Stimulated activated CD8-positive, alpha-beta memory T cell treated with anti-CD3 and anti-CD28 coated beads, Interleukin-12 subunit alpha, Interleukin-12 subunit beta, amount 100 ng/mL, for 24 hours (primary cell): ENCODE measurements around the gene RASA4B.

Source experiments
- DNase-seq: peaks from one replicate; pipeline ENCODE4 v3.0.0-alpha.2; 2020; ENCODE audit errors: extremely low read depth

Gene RASA4B

DNA sequence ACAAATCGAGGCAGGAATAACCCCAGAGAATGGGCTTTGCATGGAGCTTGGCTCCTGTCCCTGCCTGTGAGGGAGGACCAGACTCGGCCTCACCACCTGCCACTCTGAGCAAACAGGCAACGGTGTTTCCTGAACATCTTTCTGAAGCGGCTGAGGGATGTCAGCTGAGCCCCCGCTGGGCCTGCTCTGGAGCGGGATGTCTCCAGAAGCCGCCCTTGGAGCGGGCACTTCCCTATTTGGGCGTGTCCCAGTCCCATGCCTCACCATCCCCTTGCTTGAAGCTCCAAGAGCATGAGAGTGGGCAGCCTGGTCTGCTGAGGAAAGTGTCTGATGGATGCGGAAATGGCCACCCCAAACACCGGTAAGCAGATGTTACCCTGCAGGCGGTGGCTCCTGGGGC is 63.1 kb downstream of the RASA4B start:
- DNase-seq: no peak

DNA sequence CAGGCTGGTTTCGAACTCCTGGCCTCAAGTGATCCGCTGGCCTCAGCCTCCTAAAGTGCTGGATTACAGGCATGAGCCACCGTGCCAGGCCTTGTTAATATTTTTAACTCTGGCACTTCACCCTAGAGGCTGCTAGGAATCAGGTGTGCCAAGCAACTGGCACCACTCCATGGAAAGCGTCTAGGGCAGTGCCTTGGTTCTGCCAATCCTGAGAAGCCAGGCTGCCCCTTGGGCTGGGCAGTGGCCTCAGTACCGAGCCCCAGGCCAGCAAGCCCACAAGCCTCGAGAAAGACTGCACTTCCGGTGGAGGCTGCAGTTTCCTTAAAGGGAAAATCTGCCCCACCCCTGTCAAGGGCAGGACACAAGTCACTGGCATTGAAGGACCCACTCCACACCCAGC is 64.3 kb downstream of the RASA4B start:
- DNase-seq: no peak

DNA sequence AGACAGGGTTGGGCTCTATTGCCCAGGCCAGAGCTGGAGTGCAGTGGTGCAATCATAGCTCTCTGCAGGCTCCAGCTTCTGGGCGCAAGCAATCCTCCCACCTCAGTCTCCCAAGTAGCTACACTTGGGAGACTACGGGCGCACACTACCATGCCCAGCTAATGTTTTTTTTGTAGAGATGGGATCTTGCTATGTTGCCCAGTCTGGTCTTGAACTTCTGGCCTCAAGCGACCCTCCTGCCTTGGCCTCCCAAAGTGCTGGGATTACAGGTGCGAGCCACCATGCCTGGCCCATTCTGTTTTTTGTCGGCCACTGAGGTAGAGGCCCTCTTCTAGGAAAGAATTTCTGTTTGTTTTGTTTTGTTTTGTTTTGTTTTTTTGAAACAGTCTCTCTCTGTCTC is 65.1 kb downstream of the RASA4B start:
- DNase-seq: no peak

DNA sequence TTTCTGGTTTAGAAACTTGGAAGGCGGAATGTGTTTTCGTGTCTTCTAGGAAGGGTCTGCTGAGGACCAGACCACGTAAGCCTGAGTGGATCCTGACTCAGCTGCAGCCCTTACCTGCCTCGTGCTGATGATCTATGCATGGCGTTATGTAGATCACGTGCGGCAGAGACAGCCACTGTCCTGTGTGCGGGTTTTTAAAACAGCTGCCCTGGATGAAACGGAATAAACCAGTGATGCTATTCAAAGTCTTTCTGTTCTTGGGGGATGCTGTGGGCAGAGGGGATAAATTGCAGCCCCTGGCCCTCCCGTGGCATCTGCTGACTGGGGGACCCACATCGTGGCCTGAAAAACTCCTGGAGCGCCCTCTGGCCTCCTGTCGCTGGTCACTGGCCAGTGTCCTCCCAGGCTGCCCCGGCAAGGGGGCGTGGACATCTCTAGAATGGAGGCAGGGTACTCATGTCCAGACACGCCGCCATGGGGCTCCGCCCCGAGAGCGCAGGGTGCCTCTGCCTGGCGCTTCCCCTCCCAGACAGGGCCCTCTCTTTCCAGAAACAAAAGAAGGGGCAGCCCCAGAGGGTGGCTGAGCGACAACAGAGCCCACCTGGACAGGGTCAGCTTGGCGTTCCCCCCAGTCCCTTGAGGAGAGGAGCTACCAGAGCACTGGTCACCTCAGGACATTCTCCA is 66.1 kb downstream of the RASA4B start:
- DNase-seq: no peak

DNA sequence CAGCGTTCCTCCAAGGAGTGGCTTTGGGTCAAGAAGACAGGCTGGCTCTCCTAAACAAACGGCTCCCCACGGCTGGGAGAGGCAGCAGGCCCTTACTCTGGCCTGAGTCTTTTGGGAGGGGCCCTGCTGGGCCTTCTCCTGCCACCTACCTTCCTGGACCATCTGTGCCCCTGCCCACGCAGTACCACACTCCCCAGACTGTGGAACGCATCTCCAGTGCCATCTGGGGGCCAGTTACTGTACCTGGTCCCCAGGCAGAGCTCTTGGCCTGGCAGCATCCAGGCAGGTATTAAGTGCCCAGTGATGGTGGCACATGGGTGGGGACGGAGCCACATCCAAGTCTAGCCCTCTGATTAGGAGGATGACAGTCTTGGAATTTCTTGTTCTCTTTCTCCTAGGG is 67.3 kb downstream of the RASA4B start:
- DNase-seq: no peak

DNA sequence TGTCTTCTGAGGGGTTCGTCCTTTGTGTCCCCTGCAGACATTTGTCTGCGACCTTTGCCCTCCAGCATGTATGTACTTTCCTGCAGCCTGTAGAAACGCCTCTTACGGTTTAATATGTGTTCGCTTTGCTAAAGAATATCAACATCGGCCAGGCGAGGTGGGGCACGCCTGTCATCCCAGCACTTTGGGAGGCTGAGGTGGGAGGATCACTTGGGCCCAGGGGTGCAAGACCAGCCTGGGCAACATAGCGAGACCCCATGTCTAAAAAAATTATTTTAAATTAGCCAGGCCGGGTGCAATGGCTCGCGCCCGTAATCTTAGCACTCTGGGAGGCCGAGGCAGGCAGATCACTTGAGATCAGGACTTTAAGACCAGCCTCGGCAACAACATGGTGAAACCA is 68.4 kb downstream of the RASA4B start:
- DNase-seq: no peak

DNA sequence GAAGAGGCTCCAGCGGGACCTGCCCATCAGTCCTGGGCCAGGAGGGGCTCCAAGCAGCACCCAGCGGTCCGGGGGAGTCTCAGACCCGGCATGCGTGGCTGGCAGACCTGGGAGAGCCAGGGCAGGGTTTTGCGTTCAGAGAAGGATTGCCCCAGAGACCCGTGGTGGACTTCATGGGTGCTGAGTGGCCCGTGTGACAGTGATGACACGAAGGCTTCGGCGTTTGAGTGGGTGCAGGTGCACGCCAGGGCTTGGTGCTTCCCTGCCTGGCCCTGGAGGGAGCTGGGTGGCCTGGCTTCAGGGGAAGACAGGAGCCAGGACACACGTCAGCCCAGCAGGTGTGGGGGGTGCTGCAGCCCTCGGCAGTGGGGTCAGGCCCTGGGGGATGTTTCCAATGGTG is 70.3 kb downstream of the RASA4B start:
- no peak for DNase-seq

DNA sequence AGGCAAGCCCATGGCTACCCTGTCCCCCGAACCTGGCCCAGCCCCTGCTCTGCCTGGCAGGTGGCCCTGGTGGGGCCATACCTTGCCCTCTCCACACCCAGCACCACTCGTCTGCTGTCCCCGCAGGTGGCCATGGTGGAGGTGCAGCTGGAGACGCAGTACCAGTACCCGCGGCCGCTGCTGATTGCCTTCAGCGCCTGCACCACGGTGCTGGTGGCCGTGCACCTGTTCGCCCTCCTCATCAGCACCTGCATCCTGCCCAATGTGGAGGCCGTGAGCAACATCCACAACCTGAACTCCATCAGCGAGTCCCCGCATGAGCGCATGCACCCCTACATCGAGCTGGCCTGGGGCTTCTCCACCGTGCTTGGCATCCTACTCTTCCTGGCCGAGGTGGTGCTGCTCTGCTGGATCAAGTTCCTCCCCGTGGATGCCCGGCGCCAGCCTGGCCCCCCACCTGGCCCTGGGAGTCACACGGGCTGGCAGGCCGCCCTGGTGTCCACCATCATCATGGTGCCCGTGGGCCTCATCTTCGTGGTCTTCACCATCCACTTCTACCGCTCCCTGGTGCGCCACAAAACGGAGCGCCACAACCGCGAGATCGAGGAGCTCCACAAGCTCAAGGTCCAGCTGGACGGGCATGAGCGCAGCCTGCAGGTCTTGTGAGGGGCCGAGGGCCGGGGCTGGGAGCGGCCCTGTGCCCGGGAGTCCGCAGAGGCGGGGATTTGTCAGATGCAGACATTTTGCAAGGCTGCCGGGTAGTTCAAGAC is 71.0 kb downstream of the RASA4B start:
- no peak for DNase-seq

DNA sequence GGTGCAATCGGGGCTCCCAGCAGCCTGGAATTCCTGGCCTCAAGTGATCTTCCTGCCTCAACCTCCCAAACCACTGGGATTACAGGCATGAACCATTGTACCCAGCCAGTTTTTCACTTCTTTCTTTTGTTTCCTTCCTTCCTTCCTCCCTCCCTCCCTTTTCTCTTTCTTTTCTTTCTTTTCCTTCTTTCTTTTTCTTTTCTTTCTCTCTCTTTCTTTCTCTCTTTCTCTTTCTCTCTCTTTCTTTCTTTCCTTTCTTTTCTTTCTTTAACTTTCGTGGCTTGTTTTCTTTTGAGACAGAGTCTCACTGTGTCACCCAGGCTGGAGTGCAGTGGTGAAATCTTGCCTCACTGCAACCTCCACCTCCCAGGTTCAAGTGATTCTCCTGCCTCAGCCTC is 71.9 kb downstream of the RASA4B start:
- no peak for DNase-seq

DNA sequence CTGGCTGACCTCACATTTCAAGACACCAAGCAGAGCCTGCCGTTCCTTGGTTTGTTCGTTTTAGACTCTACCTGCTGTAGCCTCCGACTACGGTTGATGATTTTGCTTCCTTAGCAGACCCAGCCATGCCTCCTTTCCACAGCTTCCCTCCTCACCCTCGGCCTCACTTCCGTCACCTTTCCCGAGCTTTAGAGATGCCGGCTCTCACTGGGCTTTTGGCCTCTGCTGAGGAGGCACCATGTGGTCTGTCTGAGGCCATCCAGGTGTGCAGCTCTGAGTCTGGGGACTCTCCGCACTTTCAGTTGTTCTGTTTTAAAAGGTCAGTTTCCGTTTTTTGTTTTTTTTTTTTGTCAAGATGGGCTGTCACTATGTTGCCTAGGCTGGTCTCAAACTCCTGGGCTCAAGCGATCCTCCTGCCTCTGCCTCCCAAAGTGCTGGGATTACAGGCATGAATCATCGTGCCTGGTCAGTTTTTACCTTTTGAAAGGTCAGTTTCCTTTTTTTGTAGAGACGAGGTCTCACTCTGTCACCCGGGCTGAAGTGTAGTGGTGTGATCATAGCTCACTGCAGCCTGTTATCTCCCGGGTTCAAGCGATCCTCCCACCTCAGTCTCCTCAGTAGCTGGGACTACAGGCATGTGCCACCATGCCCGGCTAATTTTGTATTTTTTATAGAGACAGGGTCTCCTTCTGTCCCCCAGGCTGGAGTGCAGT is 72.5 kb downstream of the RASA4B start:
- DNase-seq: no peak

DNA sequence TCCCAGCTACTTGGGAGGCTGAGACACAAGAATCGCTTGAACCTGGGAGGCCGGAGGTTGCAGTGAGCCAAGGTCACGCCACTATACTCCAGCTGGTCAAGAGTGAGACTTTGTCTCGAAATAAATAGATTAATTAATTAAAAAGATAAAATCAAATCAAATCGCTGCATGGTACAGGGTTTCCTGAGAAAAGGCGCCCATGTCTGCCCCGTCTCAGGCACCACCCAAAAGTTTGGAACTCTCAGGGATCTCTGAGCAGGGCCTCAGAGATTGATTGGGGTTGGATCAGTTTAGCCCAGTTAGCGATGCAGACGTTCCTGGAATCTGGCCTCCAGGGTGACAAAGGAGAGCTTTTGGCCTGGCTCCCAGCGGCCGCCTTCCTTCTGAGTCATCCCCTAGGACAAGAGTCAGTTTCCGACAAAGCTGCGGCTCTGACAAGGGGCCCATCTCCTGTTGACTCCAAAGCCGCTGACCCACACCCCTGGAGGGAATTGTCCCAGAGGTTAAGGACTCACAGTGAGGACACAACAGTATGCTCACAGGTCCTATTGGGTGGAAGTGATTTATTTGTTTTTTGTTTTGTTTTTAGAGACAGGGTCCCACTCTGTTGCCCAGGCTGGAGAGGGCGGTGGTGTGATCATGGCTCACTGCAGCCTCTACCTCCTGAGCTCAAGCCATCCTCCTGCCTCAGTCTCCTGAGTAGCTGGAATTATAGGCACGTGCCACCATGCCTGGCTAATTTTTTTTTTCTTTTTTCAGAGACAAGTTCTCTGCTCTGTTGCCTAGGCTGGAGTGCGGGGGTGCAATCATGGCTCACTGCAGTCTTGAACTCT is 77.4 kb downstream of the RASA4B start:
- no peak for DNase-seq

DNA sequence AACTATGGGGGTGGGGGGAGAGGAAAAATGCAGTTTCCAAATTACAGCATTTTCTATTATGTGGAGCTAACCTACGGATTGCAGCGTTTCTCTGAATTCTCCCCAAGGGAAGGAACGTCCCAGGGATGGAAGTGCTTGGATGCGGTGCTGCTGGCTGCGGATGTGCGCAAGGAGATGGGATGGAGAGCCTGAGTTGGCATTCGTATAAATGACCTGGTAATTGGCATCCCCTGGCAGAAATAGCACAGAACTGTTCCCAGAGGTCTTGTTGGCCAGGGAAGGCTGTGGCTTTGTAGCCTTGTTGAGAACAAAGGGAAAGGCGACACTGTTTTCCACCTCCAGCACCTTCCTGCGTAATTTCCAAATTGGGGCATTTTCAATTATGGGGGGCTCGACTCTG is 81.5 kb downstream of the RASA4B start:
- DNase-seq: no peak

DNA sequence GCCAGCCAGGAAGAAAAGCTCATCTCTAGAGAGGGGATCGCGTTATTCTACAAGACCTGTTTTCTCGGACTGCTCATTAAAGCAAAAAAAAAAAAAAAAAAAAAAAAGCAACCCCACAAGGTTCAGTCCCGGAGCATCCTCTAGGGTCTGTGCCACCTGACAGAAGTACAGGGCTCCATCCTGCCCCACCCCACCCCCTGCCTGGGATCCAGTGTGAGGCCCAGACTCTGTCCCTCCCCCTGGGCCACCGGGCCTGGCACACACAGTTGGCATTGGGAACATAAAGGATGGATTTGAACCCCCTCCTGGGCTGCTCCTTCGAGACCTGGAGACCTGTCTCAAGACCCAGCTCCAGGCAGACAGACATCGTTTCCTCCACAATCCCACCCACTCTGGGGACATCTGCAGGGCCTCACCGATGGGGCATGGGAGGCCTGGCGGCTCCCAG is 83.5 kb downstream of the RASA4B start:
- DNase-seq: no peak

DNA sequence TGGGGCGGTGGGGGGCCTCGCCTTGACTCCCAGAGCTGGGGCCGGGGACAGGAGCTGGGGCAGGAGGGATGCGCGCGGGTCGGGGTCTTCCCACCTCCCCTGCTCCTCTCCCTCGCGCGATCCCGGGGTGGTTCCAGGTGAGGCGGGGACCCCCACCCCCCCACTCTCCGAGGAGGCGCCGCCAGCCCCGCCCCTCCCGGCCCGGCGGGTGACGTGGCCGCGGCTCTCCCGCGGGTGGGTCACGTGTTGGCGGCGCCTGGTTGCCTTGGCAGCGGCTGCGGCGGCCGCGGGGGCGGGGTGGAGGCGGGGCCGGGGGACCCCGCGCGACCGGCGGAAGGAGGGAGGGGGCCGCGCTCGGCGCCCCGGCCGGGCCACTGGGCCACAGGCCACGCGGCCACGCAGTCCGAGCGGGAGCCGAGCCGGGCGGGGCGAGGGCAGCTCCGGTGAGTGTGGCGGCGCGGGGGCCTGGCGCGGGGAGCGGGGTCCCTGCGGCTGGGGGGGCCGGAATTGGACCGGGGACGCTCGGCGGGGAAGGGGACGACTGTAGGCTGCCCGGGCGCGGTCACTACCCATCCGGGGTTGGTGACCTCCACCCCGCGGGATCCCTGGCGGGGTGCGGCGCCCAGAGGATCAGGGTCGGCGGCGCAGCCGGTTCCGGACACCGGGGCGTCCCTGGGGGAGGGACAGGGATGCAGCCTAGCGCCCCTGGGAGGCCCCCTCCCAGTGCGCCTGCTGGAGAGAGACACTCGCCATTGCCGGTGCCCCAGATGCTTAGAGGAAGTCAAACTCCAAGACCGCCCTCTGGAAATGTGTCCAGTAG is 84.1 kb downstream of the RASA4B start, which contains the start of gene ORAI2:
Gene ORAI2 (plus strand): TSS at position 357 of the 820 bp plus-strand sequence. CDS start 5,382 bp downstream, outside the sequence.
- peak; percentile 67 for DNase-seq
